HG02678 (cell line): ENCODE results near the gene CTNNA3.

Experiments
- ATAC-seq: cut with Tn5 transposase; IDR thresholded peaks from one replicate; pipeline ENCODE4 v1.9.1; 2021; ENCODE audit warnings: mild to moderate bottlenecking, moderate library complexity; ENCODE audit not compliant: unreplicated experiment

Gene CTNNA3

GRCh38 chr10:67151471-67151870 lies 544.5 kb downstream of the CTNNA3 start:
- ATAC-seq: no peak

- ATAC-seq: no peak
These were observed 551.5 kb downstream of the CTNNA3 start for GRCh38 chr10:67144530-67144929.

GRCh38 chr10:67141300-67141699 lies 554.7 kb downstream of the CTNNA3 start:
- no peak for ATAC-seq

DNA sequence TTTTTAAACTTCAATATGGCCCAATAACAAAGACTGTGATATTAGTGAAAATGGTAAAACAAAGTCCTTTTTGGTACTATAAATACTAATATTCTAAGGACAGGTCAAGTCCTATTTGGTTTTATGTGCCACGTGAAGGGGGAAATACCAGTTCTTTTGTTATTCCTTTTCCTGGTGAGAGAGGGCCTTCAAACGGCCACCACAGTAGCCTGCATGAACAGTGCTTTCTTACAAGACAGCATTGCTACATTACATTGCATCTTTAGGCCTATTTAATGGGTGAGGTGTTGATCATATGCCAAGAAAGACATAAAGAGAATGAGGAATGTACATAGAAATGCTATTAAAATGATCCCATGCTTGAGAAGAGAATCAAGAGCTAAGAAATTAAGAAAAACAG lies 555.4 kb downstream of the CTNNA3 start:
- no peak for ATAC-seq

DNA sequence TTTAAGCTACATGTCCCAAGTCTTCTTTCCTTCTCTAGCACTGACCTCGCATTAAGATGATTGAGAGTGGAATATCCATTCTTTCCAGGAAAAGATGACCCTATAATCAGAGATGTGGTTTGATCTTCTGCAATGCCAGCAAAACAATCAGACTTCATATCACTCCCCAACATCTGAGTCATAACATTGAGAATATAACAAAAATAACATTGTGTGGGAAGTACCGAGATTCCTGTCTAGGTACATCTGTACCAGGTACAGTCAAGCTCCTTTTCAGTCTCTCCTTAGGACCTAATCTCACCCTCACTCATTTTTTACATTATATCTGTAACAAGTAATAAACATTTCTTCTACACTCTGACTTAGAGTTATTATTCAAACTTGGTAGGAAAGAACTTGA lies 568.6 kb downstream of the CTNNA3 start:
- no peak for ATAC-seq

- ATAC-seq: no peak
These were observed 576.3 kb downstream of the CTNNA3 start for GRCh38 chr10:67119651-67120050.

- ATAC-seq: no peak
These were observed 580.0 kb downstream of the CTNNA3 start for GRCh38 chr10:67115972-67116371.

DNA sequence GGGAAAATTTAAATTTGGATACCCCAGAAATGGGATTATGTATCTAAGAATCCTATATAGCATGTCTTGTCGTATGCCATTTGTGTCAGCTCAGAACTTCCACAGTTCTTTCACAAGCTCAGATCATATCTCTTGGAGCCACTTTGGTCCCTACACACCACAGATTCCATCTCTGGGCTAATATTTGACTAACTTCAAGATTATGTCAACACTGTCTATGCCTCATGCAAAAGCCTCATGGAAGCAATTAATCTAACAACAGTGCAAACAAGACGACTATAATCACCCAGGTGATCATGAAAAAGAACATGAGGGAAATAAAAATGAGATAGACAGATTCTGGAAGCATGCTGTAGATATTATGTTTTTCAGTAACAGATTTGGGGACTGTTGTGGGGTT lies 581.0 kb downstream of the CTNNA3 start:
- ATAC-seq: no peak

DNA sequence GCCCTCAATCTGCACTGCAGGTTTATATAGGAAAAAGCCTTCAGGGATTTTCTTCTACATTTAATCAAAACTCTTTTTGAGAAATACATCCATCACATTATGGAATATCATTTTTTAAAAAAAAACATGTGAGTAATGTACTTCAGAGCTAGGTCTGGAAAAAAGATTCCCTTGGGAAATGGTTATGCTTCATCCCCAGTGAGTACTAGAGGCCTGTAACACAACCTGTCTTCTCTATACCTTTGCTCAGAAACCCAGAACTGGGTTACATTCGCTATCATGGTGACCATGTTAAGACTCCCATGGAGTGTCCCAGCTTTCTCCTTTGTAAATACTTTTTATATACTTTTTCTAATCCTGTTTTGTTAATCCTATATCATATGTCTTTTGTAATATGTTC lies 583.2 kb downstream of the CTNNA3 start:
- ATAC-seq: no peak

- ATAC-seq: no peak
These were observed 585.7 kb downstream of the CTNNA3 start for GRCh38 chr10:67110286-67110685.

DNA sequence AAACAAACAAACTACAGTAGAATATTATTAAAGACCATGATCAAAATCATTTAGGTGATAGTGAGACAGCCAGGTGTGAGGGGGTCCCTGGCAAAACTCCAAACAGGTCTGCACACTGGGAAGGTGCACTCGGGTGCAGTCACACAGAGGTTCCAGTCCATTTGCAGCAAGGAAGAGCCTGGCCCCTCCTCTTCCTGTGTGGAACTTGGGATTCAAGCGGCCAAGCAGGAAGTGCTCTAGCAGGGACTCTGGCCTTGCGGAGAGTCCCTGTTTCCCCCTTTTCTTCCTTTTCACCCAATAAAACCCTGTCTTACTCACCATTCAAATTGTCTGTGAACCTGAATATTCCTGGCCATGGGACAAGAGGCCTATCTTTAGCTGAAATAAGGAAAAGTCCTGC lies 588.3 kb downstream of the CTNNA3 start:
- no peak for ATAC-seq

- ATAC-seq: no peak
These were observed 595.0 kb downstream of the CTNNA3 start for GRCh38 chr10:67100951-67101350.

- ATAC-seq: no peak
These were observed 597.5 kb downstream of the CTNNA3 start for GRCh38 chr10:67098461-67098860.

DNA sequence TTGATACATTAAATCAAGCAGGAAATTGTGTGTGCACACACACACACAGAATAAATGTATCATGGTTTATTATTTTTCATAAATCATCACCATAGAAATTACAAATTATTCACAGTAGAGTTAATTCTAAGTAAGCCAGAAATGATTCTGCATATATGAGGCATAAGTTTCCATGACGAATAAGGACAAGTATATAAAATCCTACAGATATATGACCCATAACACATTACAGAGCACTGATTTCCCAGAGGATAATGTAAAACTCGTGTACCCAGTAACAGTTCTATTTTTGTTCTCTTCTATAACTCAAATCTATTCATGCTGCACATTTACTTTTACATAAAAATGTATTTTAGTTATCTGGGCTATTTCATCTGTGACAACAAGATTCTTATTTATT lies 600.5 kb downstream of the CTNNA3 start:
- no peak for ATAC-seq

- no peak for ATAC-seq
These were observed 608.0 kb downstream of the CTNNA3 start for GRCh38 chr10:67088036-67088435.

DNA sequence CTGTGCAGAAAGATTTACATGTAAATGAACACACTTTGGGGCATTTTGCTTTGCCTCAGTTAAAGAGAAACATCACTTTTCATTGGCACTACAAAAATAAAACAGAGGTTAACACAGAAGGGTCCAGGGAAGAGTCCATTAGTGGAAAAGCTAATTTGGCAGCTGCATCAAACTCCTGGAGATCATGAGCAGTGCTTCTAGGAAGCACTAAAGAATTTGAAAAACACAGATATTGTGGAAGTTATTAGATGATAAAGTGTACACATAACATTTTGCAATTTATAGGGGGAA lies 608.9 kb downstream of the CTNNA3 start:
- ATAC-seq: no peak

DNA sequence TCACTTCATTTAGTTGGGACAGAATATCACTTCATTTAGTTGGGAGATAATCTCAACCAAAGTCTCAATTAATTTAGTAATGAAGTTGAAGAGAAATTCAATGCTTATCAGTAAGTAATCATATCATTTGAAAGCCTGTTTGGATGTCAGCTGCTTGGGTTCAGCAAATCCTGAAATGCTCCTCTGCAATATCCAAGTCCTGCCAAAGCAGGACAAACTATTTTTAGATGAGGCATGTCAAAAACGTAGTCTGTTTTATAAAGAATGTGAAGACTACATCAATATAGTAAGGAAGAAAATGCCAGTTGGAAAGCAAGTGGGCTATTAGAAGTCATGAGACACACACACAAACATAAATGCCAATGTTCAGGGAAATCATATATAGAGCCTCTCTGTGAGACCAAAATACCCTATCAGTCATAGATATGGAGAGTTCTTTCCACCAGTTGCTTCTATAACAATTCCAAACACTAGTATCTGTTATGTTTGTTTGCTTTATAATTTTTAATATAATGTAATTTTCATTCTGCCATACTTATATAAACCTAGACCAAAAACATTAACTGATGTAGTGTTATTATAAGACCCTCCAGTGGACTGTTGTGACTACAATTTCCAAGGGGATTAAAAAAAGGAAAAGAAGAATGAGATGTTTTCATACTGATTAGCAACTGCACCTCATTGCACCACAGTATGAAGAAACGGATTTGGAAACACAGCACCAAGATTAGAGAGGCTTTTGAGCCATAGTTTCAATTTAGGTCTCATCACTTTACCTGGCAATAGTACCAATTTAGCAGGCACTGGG lies 609.5 kb downstream of the CTNNA3 start:
- no peak for ATAC-seq

DNA sequence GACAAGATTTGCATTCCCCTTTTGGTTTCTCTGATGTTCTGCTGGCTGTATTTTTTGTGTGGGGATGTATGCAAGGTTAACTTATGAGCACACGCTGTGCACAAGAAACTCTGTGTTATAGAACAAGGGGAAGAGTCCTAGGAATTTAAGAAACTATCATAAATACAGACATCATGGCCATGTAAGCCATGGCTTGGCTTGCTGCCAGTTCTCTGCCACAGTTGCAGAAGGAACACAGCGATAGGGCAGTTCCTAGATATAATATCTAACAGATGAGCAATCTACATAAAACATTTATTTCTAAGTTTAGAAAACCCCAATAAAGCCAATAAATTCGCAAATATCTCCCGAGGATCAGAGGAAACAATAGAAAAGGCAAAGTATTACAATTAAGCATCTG lies 616.9 kb downstream of the CTNNA3 start:
- ATAC-seq: no peak

DNA sequence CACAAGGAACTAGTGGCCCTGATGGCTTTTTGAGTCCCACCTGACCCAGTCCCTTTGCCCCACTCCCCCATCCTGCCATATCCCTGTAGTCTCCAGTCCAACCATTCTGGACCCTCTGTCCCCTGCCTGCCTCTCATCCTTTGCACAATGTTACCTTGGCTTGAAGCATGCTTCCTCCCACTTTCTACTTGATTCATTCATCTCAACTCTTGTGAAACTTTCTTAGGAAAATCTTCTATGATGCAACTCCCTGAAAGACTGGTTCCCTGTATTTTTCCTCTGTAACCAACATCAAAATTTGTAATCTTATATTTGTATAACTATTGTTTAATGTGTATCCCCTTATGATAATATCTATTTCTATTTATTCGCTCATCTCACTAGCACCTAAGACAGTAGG lies 618.6 kb downstream of the CTNNA3 start:
- ATAC-seq: no peak

- ATAC-seq: no peak
These were observed 619.9 kb downstream of the CTNNA3 start for GRCh38 chr10:67076144-67076543.

DNA sequence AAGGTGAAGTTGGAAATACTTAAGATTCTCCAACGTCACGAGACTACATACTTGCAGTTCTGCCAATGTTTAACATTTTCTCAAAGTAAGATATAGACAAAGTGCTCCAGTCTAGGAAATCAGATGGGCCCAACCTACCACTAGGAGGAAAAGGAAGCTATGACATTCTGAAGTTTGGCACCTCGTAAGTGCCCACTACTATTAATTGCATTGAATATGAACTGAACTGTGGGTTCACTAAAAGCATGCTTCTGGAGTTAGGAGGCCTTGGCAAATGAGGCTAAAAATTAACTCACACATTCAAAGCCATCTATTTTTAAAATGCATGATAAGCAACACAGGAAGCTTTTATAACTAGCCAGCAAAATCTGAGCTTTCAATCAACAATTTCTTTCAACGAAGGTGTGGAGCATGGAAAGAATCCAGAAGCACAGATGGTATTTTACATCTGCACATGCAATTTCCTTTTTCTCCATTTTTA lies 620.5 kb downstream of the CTNNA3 start:
- no peak for ATAC-seq

GRCh38 chr10:67072654-67073053 lies 623.3 kb downstream of the CTNNA3 start:
- ATAC-seq: no peak

- no peak for ATAC-seq
These were observed 645.6 kb downstream of the CTNNA3 start for GRCh38 chr10:67050415-67050814.
